HL-60 (cell line): Measurements from ENCODE around the gene SLCO6A1.

Experiments used
- POLR2AphosphoS5 ChIP-seq: IDR thresholded peaks from 2 replicates; pipeline ENCODE4 v1.6.1; 2012; ENCODE audit warnings: low read depth
- TF ChIP-seq, protein P1 (sequence below): IDR thresholded peaks from one replicate; pipeline ENCODE4 v1.5.1; 2011; ENCODE audit warnings: low read length, control low read depth, inconsistent platforms; ENCODE audit not compliant: insufficient read depth

- TF ChIP-seq, protein P1, sequence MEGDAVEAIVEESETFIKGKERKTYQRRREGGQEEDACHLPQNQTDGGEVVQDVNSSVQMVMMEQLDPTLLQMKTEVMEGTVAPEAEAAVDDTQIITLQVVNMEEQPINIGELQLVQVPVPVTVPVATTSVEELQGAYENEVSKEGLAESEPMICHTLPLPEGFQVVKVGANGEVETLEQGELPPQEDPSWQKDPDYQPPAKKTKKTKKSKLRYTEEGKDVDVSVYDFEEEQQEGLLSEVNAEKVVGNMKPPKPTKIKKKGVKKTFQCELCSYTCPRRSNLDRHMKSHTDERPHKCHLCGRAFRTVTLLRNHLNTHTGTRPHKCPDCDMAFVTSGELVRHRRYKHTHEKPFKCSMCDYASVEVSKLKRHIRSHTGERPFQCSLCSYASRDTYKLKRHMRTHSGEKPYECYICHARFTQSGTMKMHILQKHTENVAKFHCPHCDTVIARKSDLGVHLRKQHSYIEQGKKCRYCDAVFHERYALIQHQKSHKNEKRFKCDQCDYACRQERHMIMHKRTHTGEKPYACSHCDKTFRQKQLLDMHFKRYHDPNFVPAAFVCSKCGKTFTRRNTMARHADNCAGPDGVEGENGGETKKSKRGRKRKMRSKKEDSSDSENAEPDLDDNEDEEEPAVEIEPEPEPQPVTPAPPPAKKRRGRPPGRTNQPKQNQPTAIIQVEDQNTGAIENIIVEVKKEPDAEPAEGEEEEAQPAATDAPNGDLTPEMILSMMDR: no peak
- no peak for TF ChIP-seq POLR2AphosphoS5
Observed at GRCh38 chr5:102481054-102481715, 17.6 kb downstream of the SLCO6A1 start.
